HG03558 (cell line): ENCODE measurements around the gene FRMPD1.
"Not testable (repeated sequence)": the region's sequence is repeated elsewhere in the genome, so short reads cannot be mapped to it uniquely, and the experiment has no call there.

Experiments used
- ATAC-seq: cut with Tn5 transposase; IDR thresholded peaks from one replicate; pipeline ENCODE4 v1.9.1; 2021; ENCODE audit warnings: moderate number of reproducible peaks; ENCODE audit not compliant: unreplicated experiment; ENCODE audit errors: extremely low read depth

The FRMPD1 gene

GRCh38 chr9:37650873-37651768, at the start of gene FRMPD1:
Gene FRMPD1, plus strand, starts transcription at chr9:37650954. Its CDS starts 41,688 bp downstream, at chr9:37692642.
- ATAC-seq, result no peak

- ATAC-seq, result not testable (repeated sequence)
Observed at GRCh38 chr9:37602061-37602460, 48.7 kb upstream of the FRMPD1 start.

DNA sequence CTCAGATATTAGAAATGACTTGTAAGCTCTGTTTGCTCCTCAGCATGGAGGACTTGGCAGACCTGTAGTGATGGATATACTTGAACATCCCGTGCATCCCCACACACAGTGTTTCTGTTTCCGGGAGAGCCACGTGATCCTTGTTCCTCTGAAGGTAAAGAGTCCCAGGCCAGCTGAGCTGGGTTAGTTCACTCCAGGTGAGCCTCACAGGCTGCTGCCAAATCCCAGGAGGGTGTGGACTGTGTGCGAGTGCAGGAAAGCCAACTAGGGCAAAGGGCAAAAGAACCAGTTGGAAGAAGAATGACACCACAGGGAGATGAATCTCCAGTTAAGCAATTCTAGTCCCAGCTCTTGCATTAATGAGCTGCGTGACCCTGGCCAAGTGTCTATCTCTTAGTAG, 47.9 kb upstream of the FRMPD1 start:
- ATAC-seq, result no peak

DNA sequence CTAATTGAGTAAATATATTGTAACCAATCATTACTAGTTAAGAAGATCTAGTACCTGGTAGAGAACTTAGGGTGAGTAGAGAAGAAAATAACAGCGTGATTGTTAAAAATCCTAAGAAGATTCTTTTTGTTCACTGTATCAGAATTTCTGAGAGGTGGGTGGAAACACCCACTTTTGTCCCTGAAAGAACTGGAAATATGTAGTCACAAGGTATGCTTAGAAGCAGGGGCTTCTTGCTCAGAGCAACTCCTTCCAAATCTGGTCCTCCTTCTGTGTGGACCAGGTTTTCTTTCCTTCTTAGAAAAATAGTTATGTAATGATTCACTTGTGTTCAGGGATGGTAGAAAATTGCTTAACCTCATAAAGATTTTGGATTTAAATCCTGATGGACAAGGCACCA, 46.5 kb upstream of the FRMPD1 start:
- ATAC-seq, result no peak

DNA sequence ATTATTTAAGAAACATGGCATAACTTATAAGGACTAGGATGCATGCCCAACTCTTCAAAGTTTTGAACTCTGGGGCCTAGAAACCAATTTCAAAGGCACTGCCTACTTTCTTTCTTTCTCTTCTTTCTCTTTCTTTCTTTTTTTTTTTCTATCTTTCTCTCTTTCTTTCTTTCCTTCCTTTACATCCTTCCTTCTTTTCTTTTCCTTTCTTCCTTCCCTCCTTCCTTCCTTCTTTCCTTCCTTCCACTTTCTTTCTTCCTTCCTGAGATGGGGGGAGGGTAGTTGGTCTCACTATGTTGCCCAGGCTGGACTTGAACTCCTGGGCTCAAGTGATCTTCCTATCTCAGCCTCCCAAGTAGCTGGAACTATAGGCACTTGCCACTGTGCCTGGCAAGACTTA, 42.5 kb upstream of the FRMPD1 start:
- no peak for ATAC-seq

- no peak for ATAC-seq
Observed at GRCh38 chr9:37609735-37610397, 40.9 kb upstream of the FRMPD1 start.

DNA sequence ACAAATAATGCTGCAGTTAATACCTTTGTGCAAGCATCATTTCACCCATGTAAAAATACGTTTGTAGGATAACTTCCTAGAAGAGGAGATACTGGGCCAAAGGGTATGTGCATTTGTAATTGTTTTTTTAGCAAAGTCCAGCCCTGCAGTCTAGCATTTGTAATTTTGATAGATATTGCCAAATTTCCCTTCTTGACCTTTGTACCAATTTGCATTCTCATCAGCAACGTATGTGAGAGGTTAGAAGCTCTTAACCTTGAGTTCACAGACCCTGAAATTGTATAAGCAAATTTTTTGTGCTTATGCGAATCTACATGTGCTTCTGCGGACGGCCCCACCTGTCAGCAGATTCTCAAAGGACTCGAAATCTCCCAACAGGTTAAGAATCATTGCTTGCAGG, 39.7 kb upstream of the FRMPD1 start:
- no peak for ATAC-seq

DNA sequence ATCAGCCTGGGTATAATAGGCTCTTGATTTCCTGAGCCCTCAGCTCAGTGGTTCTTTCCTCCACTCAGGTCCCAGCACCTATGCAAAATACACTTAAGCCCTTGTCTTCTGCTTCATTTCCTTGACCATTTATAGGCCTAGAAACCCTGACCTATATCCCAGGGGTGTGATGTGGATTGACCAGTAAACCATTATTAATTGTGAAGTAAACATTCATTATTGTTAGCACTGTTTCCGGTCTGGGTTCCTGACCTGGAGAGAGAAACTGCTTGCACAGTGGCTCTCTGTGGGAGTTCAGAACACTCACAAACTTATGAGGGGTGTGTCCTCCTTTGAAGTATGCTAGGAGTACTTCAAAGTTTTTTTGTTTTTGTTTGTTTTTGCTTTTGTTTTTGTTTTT, 38.8 kb upstream of the FRMPD1 start:
- ATAC-seq, result no peak

DNA sequence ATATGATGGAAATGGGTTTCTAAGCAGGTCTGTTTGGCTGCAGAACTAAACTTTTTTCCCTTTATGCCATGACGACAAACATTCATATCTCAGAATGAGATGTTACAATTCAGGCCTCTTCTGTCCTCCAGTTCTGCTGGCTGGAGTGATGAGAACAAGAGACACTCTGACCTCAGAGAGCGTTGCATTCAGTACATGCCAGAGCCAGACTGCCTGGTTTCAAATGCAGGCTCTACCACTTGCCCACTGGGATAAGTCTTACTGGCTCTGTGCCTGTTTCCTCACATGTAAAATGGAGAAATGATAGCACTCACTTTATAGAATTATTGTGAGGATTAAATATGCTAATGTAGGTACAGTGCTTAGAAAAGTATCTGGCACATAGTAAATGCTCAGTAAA, 33.6 kb upstream of the FRMPD1 start:
- no peak for ATAC-seq

- ATAC-seq, result no peak
Observed at GRCh38 chr9:37617832-37618231, 32.9 kb upstream of the FRMPD1 start.

- ATAC-seq, result no peak
Observed at GRCh38 chr9:37618817-37619216, 31.9 kb upstream of the FRMPD1 start.

DNA sequence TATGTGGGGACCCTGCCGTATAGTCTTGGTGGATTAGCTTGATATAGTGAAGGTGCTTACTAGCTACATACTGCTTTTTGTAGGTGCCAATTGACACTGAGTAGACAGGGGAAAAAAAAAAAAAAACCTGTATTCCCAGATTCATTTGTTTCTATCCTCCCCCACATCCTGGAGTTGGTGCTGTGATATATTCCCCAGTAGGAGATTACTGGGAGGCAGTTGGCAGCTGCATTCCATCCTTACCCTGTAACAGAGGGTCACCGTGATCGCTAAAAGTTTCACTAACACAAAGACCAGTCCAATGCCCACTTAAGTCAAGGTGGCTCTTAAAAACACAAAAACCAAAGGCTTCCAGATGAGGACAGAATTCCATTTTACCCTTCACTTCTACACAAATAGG, 30.9 kb upstream of the FRMPD1 start:
- no peak for ATAC-seq

- ATAC-seq, result no peak
Observed at GRCh38 chr9:37620396-37620795, 30.4 kb upstream of the FRMPD1 start.

DNA sequence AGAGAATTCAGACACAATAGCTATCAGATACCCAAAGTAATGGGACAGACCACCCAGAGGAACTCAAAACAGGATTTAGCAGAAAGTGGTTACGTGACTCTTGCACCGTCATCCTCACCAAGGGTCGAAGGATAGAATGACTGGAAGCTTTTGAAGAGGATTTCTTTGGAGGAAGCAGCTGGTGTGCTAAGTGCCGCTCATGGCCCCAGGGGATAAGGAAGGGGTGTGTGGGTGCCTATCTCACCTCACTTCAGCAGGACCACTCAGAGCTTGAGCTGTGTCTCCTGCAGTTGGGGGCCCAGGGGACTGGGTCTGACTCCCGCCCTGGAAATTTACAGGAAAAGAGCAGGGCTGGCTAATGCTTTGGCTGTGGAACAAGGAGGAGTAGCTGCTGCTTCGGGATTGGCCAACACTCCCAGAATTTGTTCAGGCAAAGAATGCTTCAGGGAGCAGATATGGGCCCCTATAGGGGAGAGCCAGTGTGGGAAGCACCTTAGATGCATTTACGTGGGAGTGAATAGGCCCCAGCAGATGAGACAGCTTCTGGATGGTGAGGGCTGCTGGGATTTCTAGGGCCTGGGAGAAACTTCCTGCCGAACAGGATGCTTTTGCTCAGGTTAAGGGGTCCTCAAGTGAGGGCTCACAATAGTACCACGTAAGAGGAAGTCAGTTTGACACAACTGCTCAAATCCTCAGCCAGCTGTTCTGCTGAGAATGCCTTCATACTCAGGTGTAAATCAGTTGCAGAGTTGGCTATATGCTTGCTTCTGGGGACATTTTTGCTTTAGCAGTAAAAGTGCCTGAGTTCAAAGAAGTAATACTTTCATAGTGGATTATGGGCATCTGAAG, 29.3 kb upstream of the FRMPD1 start:
- ATAC-seq, result no peak

GRCh38 chr9:37622462-37622861, 28.3 kb upstream of the FRMPD1 start:
- no peak for ATAC-seq

GRCh38 chr9:37623267-37623666, 27.5 kb upstream of the FRMPD1 start:
- no peak for ATAC-seq

GRCh38 chr9:37624073-37624472, 26.7 kb upstream of the FRMPD1 start:
- no peak for ATAC-seq

DNA sequence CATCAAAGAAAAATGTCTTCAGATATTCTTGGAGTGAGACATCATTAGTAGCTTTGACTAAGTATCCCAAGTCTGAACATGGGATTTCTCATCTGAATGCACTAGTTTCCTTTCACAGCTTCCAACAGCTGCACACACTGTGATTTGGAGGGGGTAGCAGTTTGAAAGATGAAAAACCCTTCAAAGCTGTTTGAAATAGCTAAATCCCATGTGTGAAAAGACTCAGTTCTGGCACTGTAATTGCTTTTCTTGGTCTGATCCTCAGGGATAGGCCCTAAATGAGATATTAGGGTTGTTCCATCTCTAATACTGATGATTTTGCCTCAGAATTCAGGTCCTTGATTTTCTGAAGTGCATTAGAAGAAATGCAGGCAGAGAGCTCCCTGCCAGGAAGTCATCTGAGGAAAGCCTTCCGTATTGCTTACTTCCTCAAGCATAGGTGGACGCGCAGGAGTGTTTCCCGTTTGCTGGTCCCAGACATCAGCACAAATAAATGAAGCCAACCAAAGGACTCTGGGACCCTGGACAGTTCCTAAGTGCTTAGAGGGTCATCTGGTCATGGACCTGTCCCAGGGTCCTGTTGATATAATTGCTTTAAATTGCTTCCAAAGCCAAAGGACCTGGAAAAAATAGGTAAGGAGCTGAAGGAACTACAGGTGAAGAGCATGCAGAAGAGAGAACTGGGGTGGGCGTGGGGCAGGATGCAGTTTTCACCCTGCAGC, 25.6 kb upstream of the FRMPD1 start:
- no peak for ATAC-seq

DNA sequence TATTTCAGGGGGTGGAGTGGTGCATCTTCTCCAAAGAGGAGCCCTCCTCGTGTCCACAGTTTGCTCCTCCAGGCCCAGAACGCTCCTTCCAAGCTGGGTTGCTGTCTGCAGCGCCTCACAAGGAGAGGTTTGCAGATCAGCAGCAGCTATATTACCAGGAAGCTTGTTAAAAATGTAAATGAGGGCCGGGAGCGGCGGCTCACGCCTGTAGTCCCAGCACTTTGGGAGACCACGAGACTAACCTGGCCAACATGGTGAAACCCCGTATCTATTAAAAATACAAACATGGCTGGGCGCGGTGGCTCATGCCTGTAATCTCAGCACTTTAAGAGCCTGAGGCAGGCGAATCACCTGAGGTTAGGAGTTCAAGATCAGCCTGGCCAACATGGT, 25.0 kb upstream of the FRMPD1 start:
- no peak for ATAC-seq

DNA sequence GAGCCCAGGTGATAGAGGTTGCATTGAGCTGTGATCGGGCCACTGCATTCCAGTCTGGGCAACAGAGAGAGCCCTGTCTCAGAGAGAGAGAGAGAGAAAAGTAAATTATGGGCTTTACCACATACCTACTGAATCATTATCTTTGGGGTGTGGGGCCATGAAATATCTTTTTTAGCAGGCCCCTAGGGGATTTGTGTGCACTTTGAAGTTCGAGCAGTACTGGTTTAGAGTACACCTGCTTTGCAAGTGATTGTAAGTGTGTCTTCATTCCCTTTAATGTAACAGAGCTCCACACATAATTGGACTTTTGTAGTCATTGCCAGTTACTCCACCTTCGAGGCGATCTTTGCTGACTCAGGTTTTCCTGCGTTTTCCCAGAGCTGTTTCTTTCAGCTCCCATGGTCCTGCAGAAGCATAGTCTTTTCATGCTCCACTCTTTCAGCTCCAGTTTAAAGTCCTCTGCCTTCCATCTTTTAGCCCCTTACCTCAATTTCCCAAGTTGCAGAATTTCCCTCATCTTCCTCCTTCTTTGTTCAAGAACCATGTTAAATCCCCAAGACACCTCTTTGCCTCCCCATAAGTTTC, 24.0 kb upstream of the FRMPD1 start:
- ATAC-seq, result no peak
